ENCODE measurements around the gene KRTAP24-1.

KRTAP24-1 gene

DNA sequence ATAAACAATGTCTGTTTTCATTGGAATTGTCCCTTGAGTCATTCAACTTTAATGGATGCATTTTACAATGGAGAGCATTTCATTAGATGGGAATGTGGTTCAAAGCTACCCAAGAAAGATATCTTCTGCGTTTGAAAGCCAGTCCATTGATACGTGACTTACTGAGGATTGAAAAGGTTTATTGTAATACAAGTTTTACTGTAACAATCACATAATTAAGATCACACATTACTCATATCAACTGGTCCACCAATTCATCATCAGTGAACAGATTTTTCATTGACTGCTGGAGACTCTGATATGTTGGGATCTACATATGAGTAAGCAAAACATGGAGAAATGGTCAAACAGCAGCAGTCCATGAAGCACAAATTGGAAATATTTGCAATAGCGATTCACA, 32.8 kb downstream of the KRTAP24-1 start:
- Histone ChIP-seq H3K9ac (ENCODE audit: low read depth, low read length, poor library complexity) (no peak overlapping the region), H2AK5ac (ENCODE audit: low read depth, low read length) (no peak overlapping the region), H4K8ac (ENCODE audit: low read depth, low read length) (no peak overlapping the region), H3K36me3 (replicated peaks in 1 of 2; ENCODE audit: control insufficient read depth in 2 of 2, insufficient read depth in 2 of 2, low read length in 2 of 2) (no peaks in the 10 kb centered on the region), H3K23ac (ENCODE audit: low read depth, low read length, poor library complexity) (no peak overlapping the region), H3K4me2 (ENCODE audit: insufficient read depth, low read length, poor library complexity, severe bottlenecking) (no peak overlapping the region), H2BK120ac (ENCODE audit: low read depth, low read length) (no peak overlapping the region), H3K4ac (ENCODE audit: low read length) (no peak overlapping the region), H2BK15ac (ENCODE audit: low read length) (no peak overlapping the region), H2AFZ (ENCODE audit: low read length) (no peak overlapping the region), H3K27me3 (ENCODE audit: control insufficient read depth in 3 of 3, insufficient read depth in 3 of 3, low read depth in 1 of 3, low read length in 3 of 3) (no peaks in the 10 kb centered on the region), H3K4me1 (ENCODE audit: control insufficient read depth in 2 of 2, insufficient read depth in 1 of 2, low read depth in 1 of 2, low read length in 2 of 2) (no peaks in the 10 kb centered on the region), H2BK12ac (ENCODE audit: low read length) (no peak overlapping the region), H4K91ac (ENCODE audit: low read depth, low read length, poor library complexity) (no peak overlapping the region), H3K14ac (ENCODE audit: low read length) (no peak overlapping the region), H2BK5ac (ENCODE audit: low read length) (no peak overlapping the region), H3K27ac (replicated peaks; ENCODE audit: low read length) (no peak overlapping the region), H3K18ac (ENCODE audit: low read length) (no peak overlapping the region), H3K9me3 (replicated peaks in 1 of 2; ENCODE audit: control insufficient read depth in 2 of 2, insufficient read depth in 1 of 2, low read depth in 1 of 2, low read length in 2 of 2) (no peaks in the 10 kb centered on the region), H3K4me3 (ENCODE audit: low read length in 2 of 2) (no peak overlapping the region), H3K79me1 (ENCODE audit: low read depth, low read length) (no peaks in the 10 kb centered on the region)
- no peak for DNase-seq (ENCODE audit: low spot score)
- no CpG with 5 or more reads among the region's 3 CpGs for WGBS, 2 donors (ENCODE audit: extremely low coverage in 2 of 2, insufficient read length in 2 of 2, insufficient replicate concordance in 1 of 2)

GRCh38 chr21:30248844-30249243, 33.9 kb downstream of the KRTAP24-1 start:
- no peak overlapping the region for H2BK5ac ChIP-seq (ENCODE audit: low read length)
- no peak overlapping the region for H2BK15ac ChIP-seq (ENCODE audit: low read length)
- no peak overlapping the region for H2AK5ac ChIP-seq (ENCODE audit: low read depth, low read length)
- H3K4ac ChIP-seq (ENCODE audit: low read length) = no peak overlapping the region
- H4K91ac ChIP-seq (ENCODE audit: low read depth, low read length, poor library complexity) = no peak overlapping the region
- no peak overlapping the region for H2AFZ ChIP-seq (ENCODE audit: low read length)
- no peak overlapping the region for H2BK12ac ChIP-seq (ENCODE audit: low read length)
- H3K36me3 ChIP-seq (replicated peaks in 1 of 2; ENCODE audit: control insufficient read depth in 2 of 2, insufficient read depth in 2 of 2, low read length in 2 of 2) = no peaks in the 10 kb centered on the region
- no CpG with 5 or more reads among the region's 9 CpGs for WGBS, 2 donors (ENCODE audit: extremely low coverage in 2 of 2, insufficient read length in 2 of 2, insufficient replicate concordance in 1 of 2)
- H3K18ac ChIP-seq (ENCODE audit: low read length) = no peak overlapping the region
- H3K9ac ChIP-seq (ENCODE audit: low read depth, low read length, poor library complexity) = no peak overlapping the region
- peak overlapping the region in 1 of 2 donors; percentile 29 for H3K4me3 ChIP-seq (ENCODE audit: low read length in 2 of 2)
- H3K23ac ChIP-seq (ENCODE audit: low read depth, low read length, poor library complexity) = no peak overlapping the region
- no peak overlapping the region for H4K8ac ChIP-seq (ENCODE audit: low read depth, low read length)
- no peaks in the 10 kb centered on the region for H3K4me1 ChIP-seq (ENCODE audit: control insufficient read depth in 2 of 2, insufficient read depth in 1 of 2, low read depth in 1 of 2, low read length in 2 of 2)
- H3K27ac ChIP-seq (replicated peaks; ENCODE audit: low read length) = no peak overlapping the region
- H3K27me3 ChIP-seq (ENCODE audit: control insufficient read depth in 3 of 3, insufficient read depth in 3 of 3, low read depth in 1 of 3, low read length in 3 of 3) = no peaks in the 10 kb centered on the region
- no peak for DNase-seq (ENCODE audit: low spot score)
- H3K4me2 ChIP-seq (ENCODE audit: insufficient read depth, low read length, poor library complexity, severe bottlenecking) = no peak overlapping the region
- H3K14ac ChIP-seq (ENCODE audit: low read length) = no peak overlapping the region
- H3K9me3 ChIP-seq (replicated peaks in 1 of 2; ENCODE audit: control insufficient read depth in 2 of 2, insufficient read depth in 1 of 2, low read depth in 1 of 2, low read length in 2 of 2) = no peaks in the 10 kb centered on the region
- H3K79me1 ChIP-seq (ENCODE audit: low read depth, low read length) = no peaks in the 10 kb centered on the region
- no peak overlapping the region for H2BK120ac ChIP-seq (ENCODE audit: low read depth, low read length)

DNA sequence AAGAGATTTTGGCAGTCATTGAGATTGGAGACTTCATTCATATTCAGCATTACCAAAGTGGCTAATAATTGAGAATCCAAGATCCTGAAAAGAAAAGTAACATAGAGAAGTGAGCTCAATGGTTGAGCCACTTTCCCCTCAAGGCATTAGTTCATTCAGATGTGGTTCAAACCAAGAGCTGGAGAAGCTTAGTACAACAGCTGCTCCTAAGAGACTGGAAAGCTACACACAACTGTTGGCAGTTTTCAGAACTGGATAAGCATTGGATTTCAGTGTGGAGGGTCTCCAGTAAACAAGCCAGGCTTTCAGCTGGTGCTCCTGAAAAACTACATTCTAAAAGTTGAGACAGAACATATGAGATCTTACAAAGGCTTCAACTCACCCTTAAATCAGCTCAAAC, 37.7 kb downstream of the KRTAP24-1 start:
- no peak overlapping the region for H3K4me3 ChIP-seq (ENCODE audit: low read length in 2 of 2)
- H3K14ac ChIP-seq (ENCODE audit: low read length) = no peak overlapping the region
- H4K91ac ChIP-seq (ENCODE audit: low read depth, low read length, poor library complexity) = no peak overlapping the region
- H2BK12ac ChIP-seq (ENCODE audit: low read length) = no peak overlapping the region
- no peak overlapping the region for H3K9ac ChIP-seq (ENCODE audit: low read depth, low read length, poor library complexity)
- no peak overlapping the region for H2BK5ac ChIP-seq (ENCODE audit: low read length)
- H4K8ac ChIP-seq (ENCODE audit: low read depth, low read length) = no peak overlapping the region
- no peak overlapping the region for H2BK120ac ChIP-seq (ENCODE audit: low read depth, low read length)
- no peak overlapping the region for H3K4me2 ChIP-seq (ENCODE audit: insufficient read depth, low read length, poor library complexity, severe bottlenecking)
- DNase-seq (ENCODE audit: low spot score) = no peak
- H3K27ac ChIP-seq (replicated peaks; ENCODE audit: low read length) = no peak overlapping the region
- no peaks in the 10 kb centered on the region for H3K27me3 ChIP-seq (ENCODE audit: control insufficient read depth in 3 of 3, insufficient read depth in 3 of 3, low read depth in 1 of 3, low read length in 3 of 3)
- no peak overlapping the region for H3K4ac ChIP-seq (ENCODE audit: low read length)
- no peaks in the 10 kb centered on the region for H3K79me1 ChIP-seq (ENCODE audit: low read depth, low read length)
- H3K18ac ChIP-seq (ENCODE audit: low read length) = no peak overlapping the region
- H2AFZ ChIP-seq (ENCODE audit: low read length) = no peak overlapping the region
- no peak overlapping the region for H2AK5ac ChIP-seq (ENCODE audit: low read depth, low read length)
- no peak overlapping the region for H2BK15ac ChIP-seq (ENCODE audit: low read length)
- H3K4me1 ChIP-seq (ENCODE audit: control insufficient read depth in 2 of 2, insufficient read depth in 1 of 2, low read depth in 1 of 2, low read length in 2 of 2) = no peaks in the 10 kb centered on the region
- H3K36me3 ChIP-seq (replicated peaks in 1 of 2; ENCODE audit: control insufficient read depth in 2 of 2, insufficient read depth in 2 of 2, low read length in 2 of 2) = no peaks in the 10 kb centered on the region
- no peaks in the 10 kb centered on the region for H3K9me3 ChIP-seq (replicated peaks in 1 of 2; ENCODE audit: control insufficient read depth in 2 of 2, insufficient read depth in 1 of 2, low read depth in 1 of 2, low read length in 2 of 2)
- no peak overlapping the region for H3K23ac ChIP-seq (ENCODE audit: low read depth, low read length, poor library complexity)

DNA sequence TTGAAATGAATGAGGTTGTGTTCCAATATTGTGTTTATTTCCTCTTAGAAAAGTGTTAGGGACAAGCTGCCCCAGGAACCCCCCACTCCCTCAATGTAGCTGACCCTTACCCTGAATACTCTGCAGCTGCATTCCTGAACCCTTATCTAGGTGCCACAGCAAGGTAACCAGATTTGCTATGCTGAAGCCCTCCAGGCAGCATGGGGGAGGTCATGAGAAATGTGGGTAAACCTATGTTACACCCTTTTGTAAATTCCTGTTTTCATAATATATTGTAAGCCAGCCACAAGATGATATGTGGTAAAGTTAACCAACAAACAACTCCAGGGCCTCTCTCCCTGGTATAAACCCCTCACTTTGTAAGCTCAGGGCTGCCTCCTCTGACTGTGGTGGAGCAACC, 39.1 kb downstream of the KRTAP24-1 start:
- H3K9me3 ChIP-seq (replicated peaks in 1 of 2; ENCODE audit: control insufficient read depth in 2 of 2, insufficient read depth in 1 of 2, low read depth in 1 of 2, low read length in 2 of 2) = no peaks in the 10 kb centered on the region
- no peak overlapping the region for H3K4me2 ChIP-seq (ENCODE audit: insufficient read depth, low read length, poor library complexity, severe bottlenecking)
- H3K27me3 ChIP-seq (ENCODE audit: control insufficient read depth in 3 of 3, insufficient read depth in 3 of 3, low read depth in 1 of 3, low read length in 3 of 3) = no peaks in the 10 kb centered on the region
- no peaks in the 10 kb centered on the region for H3K4me1 ChIP-seq (ENCODE audit: control insufficient read depth in 2 of 2, insufficient read depth in 1 of 2, low read depth in 1 of 2, low read length in 2 of 2)
- no peak overlapping the region for H3K27ac ChIP-seq (replicated peaks; ENCODE audit: low read length)
- H3K9ac ChIP-seq (ENCODE audit: low read depth, low read length, poor library complexity) = no peak overlapping the region
- no peak overlapping the region for H2AK5ac ChIP-seq (ENCODE audit: low read depth, low read length)
- H3K4ac ChIP-seq (ENCODE audit: low read length) = no peak overlapping the region
- no peak overlapping the region for H2BK15ac ChIP-seq (ENCODE audit: low read length)
- H2BK12ac ChIP-seq (ENCODE audit: low read length) = no peak overlapping the region
- H2BK5ac ChIP-seq (ENCODE audit: low read length) = no peak overlapping the region
- DNase-seq (ENCODE audit: low spot score) = no peak
- no peak overlapping the region for H3K4me3 ChIP-seq (ENCODE audit: low read length in 2 of 2)
- H3K79me1 ChIP-seq (ENCODE audit: low read depth, low read length) = no peaks in the 10 kb centered on the region
- no peak overlapping the region for H3K18ac ChIP-seq (ENCODE audit: low read length)
- no peak overlapping the region for H2AFZ ChIP-seq (ENCODE audit: low read length)
- H2BK120ac ChIP-seq (ENCODE audit: low read depth, low read length) = no peak overlapping the region
- no peak overlapping the region for H3K14ac ChIP-seq (ENCODE audit: low read length)
- H4K8ac ChIP-seq (ENCODE audit: low read depth, low read length) = no peak overlapping the region
- no peak overlapping the region for H4K91ac ChIP-seq (ENCODE audit: low read depth, low read length, poor library complexity)
- no peaks in the 10 kb centered on the region for H3K36me3 ChIP-seq (replicated peaks in 1 of 2; ENCODE audit: control insufficient read depth in 2 of 2, insufficient read depth in 2 of 2, low read length in 2 of 2)
- no peak overlapping the region for H3K23ac ChIP-seq (ENCODE audit: low read depth, low read length, poor library complexity)
